K562 (cell line): Measurements from ENCODE around the gene KLC3. TPM values are rescaled to one million over a fixed set of nuclear protein-coding genes. Genes with fewer than 3 reads are reported as not detected.

Experiments used
- ATAC-seq: fragments of 200-7000 bp; cut with Tn5 transposase; 3 replicates; pipeline ENCODE4 v1.9.1; 2020; ENCODE audit warnings: moderate library complexity
- BruUV-seq: library from RNA; stranded (reverse); fragments of 400-500 nt; replicated peaks from 2 replicates; lab custom pipeline; 2021; lab: Mats Ljungman, UMichigan
- CTCF ChIA-PET: fragments of 300-600 bp; formaldehyde crosslinking; extraction: SDS; loops from one replicate; lab custom pipeline; 2021; ENCODE audit warnings: low intra/inter-chr PET ratio; lab: Yijun Ruan, JAX
- POLR2A ChIA-PET: fragments of 300-600, 350-650 bp; sonication (Branson Sonifier 250); formaldehyde crosslinking; extraction: SDS; loops from one replicate; lab custom pipeline; 2021; ENCODE audit warnings: antibody characterized with exemption, inconsistent platforms; lab: Yijun Ruan, JAX
- DNase-seq, 4 experiments: peaks; one replicate each; pipeline versions ENCODE4 v3.0.0 to v3.0.0-alpha.2; 2011 to 2018; ENCODE audit warnings: low spot score in 3 of 4, mixed read lengths in 3 of 4; ENCODE audit errors: extremely low read depth in 1 of 4
- FAIRE-seq: peaks from 2 replicates; lab custom pipeline; 2011; peaks lifted over from hg19 to GRCh38; lab: Jason Lieb, UNC
- H2AFZ ChIP-seq: 2 replicates; pipeline ENCODE4 v1.6.0; 2011; ENCODE audit warnings: low read depth, low read length, control low read depth, inconsistent platforms
- H3K27ac ChIP-seq: fragments of 200-600 bp; 3 replicates; pipeline ENCODE4 v1.8.0; 2011; ENCODE audit warnings: low read depth, mild to moderate bottlenecking, control low read depth, inconsistent platforms, low read length, moderate library complexity, mixed read lengths; ENCODE audit errors: extremely low read depth
- H3K27me3 ChIP-seq, 2 experiments: fragments of 300-600 bp in 1 of 2; 2 replicates in 1 of 2; 3 replicates in 1 of 2; pipeline versions ENCODE4 v1.6.0 to v1.8.0; 2011; ENCODE audit warnings: inconsistent platforms in 2 of 2, low read length in 2 of 2, mild to moderate bottlenecking in 1 of 2, mixed read lengths in 1 of 2, moderate library complexity in 1 of 2; ENCODE audit not compliant: control insufficient read depth in 2 of 2, insufficient read depth in 2 of 2
- H3K36me3 ChIP-seq: fragments of 300-600 bp; 3 replicates; pipeline ENCODE4 v1.8.0; 2011; ENCODE audit warnings: mild to moderate bottlenecking, low read length, inconsistent platforms; ENCODE audit not compliant: control insufficient read depth, insufficient read depth
- H3K4me1 ChIP-seq, 2 experiments: fragments of 200-600 bp in 1 of 2; replicated peaks in 1 of 2; 2 replicates in 1 of 2; 3 replicates in 1 of 2; pipeline versions ENCODE4 v1.5.1 to v1.8.0; 2011; ENCODE audit warnings: inconsistent platforms in 2 of 2, low read length in 2 of 2, mild to moderate bottlenecking in 1 of 2, mixed read lengths in 1 of 2, moderate library complexity in 1 of 2; ENCODE audit not compliant: control insufficient read depth in 2 of 2, insufficient read depth in 2 of 2
- H3K4me2 ChIP-seq: 2 replicates; pipeline ENCODE4 v1.6.1; 2011; ENCODE audit warnings: low read length, control low read depth, inconsistent platforms, mixed read lengths; ENCODE audit not compliant: insufficient read depth
- H3K4me3 ChIP-seq: fragments of 200-600 bp; sonication (generic), shearing (Covaris generic); 2 replicates; pipeline ENCODE4 v1.5.1; 2016; ENCODE audit warnings: control low read depth, inconsistent platforms
- H3K79me2 ChIP-seq: fragments of 200-600 bp; 3 replicates; pipeline ENCODE4 v1.8.0; 2011; ENCODE audit warnings: low read length, inconsistent platforms; ENCODE audit not compliant: control insufficient read depth, insufficient read depth
- H3K9ac ChIP-seq, 2 experiments: 2 replicates each; pipeline versions ENCODE4 v1.6.0 to v1.6.1; 2011; ENCODE audit warnings: low read depth in 2 of 2, low read length in 2 of 2, control low read depth in 1 of 2, inconsistent platforms in 1 of 2, mild to moderate bottlenecking in 1 of 2, mixed read lengths in 1 of 2; ENCODE audit not compliant: insufficient read depth in 1 of 2
- H3K9me1 ChIP-seq: one replicate; pipeline ENCODE4 v1.6.0; 2011; ENCODE audit warnings: inconsistent platforms, mild to moderate bottlenecking, low read length, moderate library complexity; ENCODE audit not compliant: control insufficient read depth, insufficient read depth
- H3K9me3 ChIP-seq: replicated peaks from 2 replicates; pipeline ENCODE4 v1.5.1; 2011; ENCODE audit warnings: low read depth, low read length, inconsistent platforms; ENCODE audit not compliant: control insufficient read depth, insufficient read depth
- H4K20me1 ChIP-seq: replicated peaks from 2 replicates; pipeline ENCODE4 v1.6.1; 2011; ENCODE audit warnings: low read length, inconsistent platforms, mixed read lengths; ENCODE audit not compliant: control insufficient read depth, insufficient read depth
- CC2D1A ChIP-seq: fragments of 450-650 bp; IDR thresholded peaks from 2 replicates; pipeline ENCODE4 v1.6.1; 2017; ENCODE audit warnings: mild to moderate bottlenecking
- GABPB2 ChIP-seq: fragments of 250-450 bp; sonication (Bioruptor Pico); conservative IDR thresholded peaks from 2 replicates; pipeline ENCODE4 v1.5.1; 2021; ENCODE audit warnings: mild to moderate bottlenecking
- MYC ChIP-seq, 2 experiments: fragments of 250-450 bp in 1 of 2; sonication (Bioruptor Pico) in 1 of 2; IDR thresholded peaks; 2 replicates each; pipeline versions ENCODE4 v1.5.1 to v1.6.1; 2012 to 2021; ENCODE audit warnings: low read depth in 2 of 2, borderline replicate concordance in 1 of 2, improper control_type of control experiment in 1 of 2, low read length in 1 of 2, mild to moderate bottlenecking in 1 of 2, moderate library complexity in 1 of 2
- NFIC ChIP-seq: fragments of 450-650 bp; IDR thresholded peaks from 2 replicates; pipeline ENCODE4 v1.6.1; 2017; ENCODE audit warnings: mild to moderate bottlenecking, inconsistent platforms
- PML ChIP-seq: IDR thresholded peaks from 2 replicates; pipeline ENCODE4 v1.6.1; 2012; ENCODE audit warnings: low read length, inconsistent platforms
- SIRT6 ChIP-seq: IDR thresholded peaks from one replicate; pipeline ENCODE4 v1.6.1; 2012; ENCODE audit warnings: low read depth, mild to moderate bottlenecking, control low read depth, inconsistent platforms, low read length, moderate library complexity
- TRIM28 ChIP-seq: fragments of 450-650 bp; IDR thresholded peaks from 2 replicates; pipeline ENCODE4 v1.6.1; 2017
- ZBTB7A ChIP-seq: IDR thresholded peaks from 2 replicates; pipeline ENCODE4 v1.6.1; 2011; ENCODE audit warnings: low read depth, mild to moderate bottlenecking, low read length, moderate library complexity, borderline replicate concordance; ENCODE audit not compliant: control insufficient read depth
- WGBS: fragments of 100-300 bp; shearing (Covaris generic); methylation state at CpG from one replicate; pipeline ENCODE4 v1.1.6; 2016; ENCODE audit warnings: low coverage, mixed read lengths; ENCODE audit not compliant: insufficient coverage; ENCODE audit errors: missing lambda C conversion rate; 5-methylcytosine and 5-hydroxymethylcytosine counted together
- in situ Hi-C: fragments of 300-500 bp; cut with MboI; formaldehyde crosslinking; loops from 4 replicates; pipeline ENCODE4 v1.15.0; 2018; ENCODE audit warnings: inconsistent platforms, mixed read lengths
- intact Hi-C: fragments of 100-400 bp; cut with micrococcal nuclease; formaldehyde crosslinking; loops from 2 replicates; pipeline ENCODE4 v1.14.2; 2022
- polyA plus RNA-seq, 8 experiments: library from polyadenylated mRNA; depleted of rRNA in 4 of 8; stranded (reverse) in 5 of 8; unstranded in 3 of 8; fragments of >200 nt; fragmentation: Nextera tagmentation in 2 of 8; fragmentation: Illumina TruSeq in 1 of 8; extraction: Ambion mirVana in 2 of 8; extraction: Trizol in 1 of 8; gene quantifications; 2 replicates each; pipeline versions ENCODE4 v1.2.1 to v1.2.3, GENCODE V29; 2011 to 2014; ENCODE audit warnings: inconsistent platforms in 1 of 8, missing spikeins in 1 of 8
- total RNA-seq, 7 experiments: library from RNA; depleted of rRNA in 6 of 7; stranded (reverse); fragments of >200 nt in 6 of 7; fragmentation: Illumina TruSeq in 2 of 7; extraction: Trizol in 2 of 7; gene quantifications; 2 replicates each; pipeline versions ENCODE4 v1.2.1 to v1.2.3, GENCODE V29; 2011 to 2021; ENCODE audit warnings: low replicate concordance in 1 of 7
- TF ChIP-seq, protein P1 (sequence below), 2 experiments: IDR thresholded peaks; 2 replicates each; pipeline ENCODE4 v1.6.1; 2011; ENCODE audit warnings: borderline replicate concordance in 1 of 2, control low read depth in 1 of 2, low read depth in 1 of 2, low read length in 1 of 2, mild to moderate bottlenecking in 1 of 2, mixed read lengths in 1 of 2, moderate library complexity in 1 of 2; ENCODE audit not compliant: insufficient read depth in 1 of 2, insufficient read length in 1 of 2, poor library complexity in 1 of 2, severe bottlenecking in 1 of 2; ENCODE audit errors: extremely low read depth in 1 of 2

Gene KLC3
- total and polyA plus RNA-seq, 9 of the 15 experiments (the other 6 are each of a cell fraction or from before 2014, with no cell fraction given), result 0.03 to 1.2 (median 0.59) TPM; not detected in 3

DNA sequence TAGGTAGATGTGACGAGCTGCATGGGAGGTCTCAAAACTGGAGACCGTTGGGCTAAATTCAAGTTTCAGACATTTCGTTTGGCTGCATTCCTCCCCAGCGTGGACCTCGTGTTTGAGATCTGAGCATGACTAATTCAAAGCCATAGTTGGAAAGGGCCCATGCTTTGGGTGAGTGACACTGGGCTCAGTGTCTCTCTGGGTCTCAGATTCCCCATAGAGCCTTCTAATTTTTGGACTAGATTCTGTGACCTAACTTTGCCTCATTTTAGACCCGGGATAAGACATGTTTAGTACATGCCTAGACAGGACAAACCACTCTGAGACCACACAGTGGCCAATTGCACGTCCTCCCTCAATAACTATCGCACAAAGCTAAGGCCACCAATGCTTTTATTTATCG, 34.5 kb upstream of the KLC3 start:
- no peaks in the 10 kb centered on the region for H3K27me3 ChIP-seq
- H3K4me1 ChIP-seq, result peaks cover 4 to 18% of the 10 kb centered on the region in 2 experiments; a peak in 4 of 5 replicates
- 0 out of 2 replicates have a peak, but pooled peaks cover 2% of the 10 kb centered on the region for H3K9me3 ChIP-seq
- H3K27ac ChIP-seq, result no peak overlapping the region
- H3K4me3 ChIP-seq, result no peak overlapping the region
- whole genome bisulfite sequencing, result 35% methylated on average over 9 of the region's 9 CpGs
- H3K79me2 ChIP-seq, result no peaks in the 10 kb centered on the region
- H3K36me3 ChIP-seq, result no peaks in the 10 kb centered on the region
- no peak for ATAC-seq
- H2AFZ ChIP-seq, result peak overlapping the region; percentile 48; the same call in 1 of the 2 replicates
- no peaks in the 10 kb centered on the region for H3K9me1 ChIP-seq
- FAIRE-seq, result no peak
- no peak overlapping the region for H3K4me2 ChIP-seq
- POLR2A ChIA-PET, result interaction anchor here (0.6 to 1.1 kb wide), 2 partner anchors 36 to 84 kb away, joined by 3 to 5 read pairs; no protein-coding TSS in a partner anchor
- CTCF ChIA-PET, result no interaction called here
- no peaks in the 10 kb centered on the region for H4K20me1 ChIP-seq
- in situ Hi-C loops, result no loop called here
- no TSS peak for BruUV-seq
- no peak for TF ChIP-seq CC2D1A
- DNase-seq, result no peak
- intact Hi-C loops, result no loop called here
- peak overlapping the region in 1 of 2 experiments; percentile 43; a peak in 1 of 4 replicates for H3K9ac ChIP-seq

DNA sequence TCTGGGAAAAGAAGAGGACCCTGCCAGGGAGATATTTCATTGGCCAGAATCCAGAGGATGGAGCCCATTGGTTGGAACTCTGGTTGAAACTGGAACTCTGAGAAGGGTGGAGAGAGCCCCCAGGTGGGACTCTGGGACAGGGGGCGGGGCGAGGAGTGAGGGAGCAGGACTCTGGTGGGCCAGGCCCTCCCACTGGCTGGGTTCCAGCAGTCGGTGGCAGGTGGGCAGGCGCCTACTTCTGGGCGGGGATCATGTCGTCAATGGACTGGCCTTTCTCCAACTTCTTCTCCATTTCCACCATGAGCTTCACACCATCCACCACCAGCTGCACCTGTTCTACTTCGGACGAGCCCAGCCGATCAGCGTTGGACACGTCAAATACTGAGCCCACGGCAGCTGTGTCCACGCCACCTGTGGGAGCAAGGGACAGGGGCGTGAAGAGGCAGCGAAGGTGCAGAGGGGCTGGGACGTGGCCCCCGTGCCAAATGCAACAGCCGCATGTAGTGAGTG, 34.0 kb upstream of the KLC3 start:
- Histone ChIP-seq H3K4me1 (peaks cover 4 to 19% of the 10 kb centered on the region in 2 experiments; a peak in 4 of 5 replicates), H3K79me2 (no peaks in the 10 kb centered on the region)
- in situ Hi-C loops, result no loop called here
- BruUV-seq, result no TSS peak
- no peak for FAIRE-seq
- TF ChIP-seq PML (no peak), NFIC (peak; percentile 55), MYC (IDR thresholded peaks at IDR 0.05; ENCODE audit: low read depth, low read length) (no peak), MYC (CRISPR knock-in tag; IDR thresholded peaks at IDR 0.05; ENCODE audit: borderline replicate concordance, low read depth) (no peak), SIRT6 (no peak), ZBTB7A (0 out of 2 replicates have a peak, but pooled peaks have one; percentile 18), TRIM28 (no peak), GABPB2 (CRISPR knock-in tag) (no peak)
- TF ChIP-seq, protein P1, sequence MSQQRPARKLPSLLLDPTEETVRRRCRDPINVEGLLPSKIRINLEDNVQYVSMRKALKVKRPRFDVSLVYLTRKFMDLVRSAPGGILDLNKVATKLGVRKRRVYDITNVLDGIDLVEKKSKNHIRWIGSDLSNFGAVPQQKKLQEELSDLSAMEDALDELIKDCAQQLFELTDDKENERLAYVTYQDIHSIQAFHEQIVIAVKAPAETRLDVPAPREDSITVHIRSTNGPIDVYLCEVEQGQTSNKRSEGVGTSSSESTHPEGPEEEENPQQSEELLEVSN (IDR thresholded peaks at IDR 0.05; ENCODE audit: borderline replicate concordance in 1 of 2, extremely low read depth in 1 of 2, insufficient read depth in 1 of 2, insufficient read length in 1 of 2, low read depth in 1 of 2, low read length in 1 of 2, poor library complexity in 1 of 2, severe bottlenecking in 1 of 2), result peak in 1 of 2 experiments; percentile 42
- TF ChIP-seq, all 486 proteins: peak for 3
- H2AFZ ChIP-seq, result peak overlapping the region; percentile 48; the same call in 1 of the 2 replicates
- H3K9ac ChIP-seq, result peak overlapping the region in 1 of 2 experiments; percentile 62; a peak in 2 of 4 replicates
- WGBS, result 56% methylated on average over 18 of the region's 18 CpGs
- peak in 3 of 4 experiments; percentile 32 to 46 (median 34) for DNase-seq
- ChIA-PET POLR2A (interaction anchor here (0.6 to 1.1 kb wide), 2 partner anchors 37 to 84 kb away, joined by 3 to 5 read pairs; no protein-coding TSS in a partner anchor), CTCF (no interaction called here)
- no peaks in the 10 kb centered on the region for H3K27me3 ChIP-seq
- no peak overlapping the region for H3K27ac ChIP-seq
- intact Hi-C loops, result no loop called here
- no peak overlapping the region for H3K4me3 ChIP-seq
- no peaks in the 10 kb centered on the region for H3K9me1 ChIP-seq
- H3K36me3 ChIP-seq, result no peaks in the 10 kb centered on the region
- H4K20me1 ChIP-seq, result no peaks in the 10 kb centered on the region
- ATAC-seq, result 0 out of 3 replicates have a peak, but pooled peaks have one; percentile 5
- no peak overlapping the region for H3K4me2 ChIP-seq
- 0 out of 2 replicates have a peak, but pooled peaks cover 2% of the 10 kb centered on the region for H3K9me3 ChIP-seq
